DOHH2 (cell line): ENCODE measurements around the gene SRRM2.

Experiments
- H3F3A ChIP-seq: fragments of 200-600 bp; sonication (generic), shearing (Covaris generic); 2 replicates; pipeline ENCODE4 v1.6.0; 2016; ENCODE audit warnings: antibody characterized with exemption, mild to moderate bottlenecking; ENCODE audit not compliant: control insufficient read depth, insufficient read depth
- H3K27ac ChIP-seq: fragments of 200-600 bp; sonication (generic); 2 replicates; pipeline ENCODE4 v1.5.1; 2014; ENCODE audit warnings: low read depth, mild to moderate bottlenecking, low read length, moderate library complexity
- H3K27me3 ChIP-seq: fragments of 200-600 bp; sonication (generic); 2 replicates; pipeline ENCODE4 v1.6.1; 2014; ENCODE audit warnings: mild to moderate bottlenecking, low read length, mixed read lengths; ENCODE audit not compliant: control insufficient read depth
- H3K36me3 ChIP-seq: fragments of 200-600 bp; sonication (generic); 2 replicates; pipeline ENCODE4 v1.6.1; 2014; ENCODE audit warnings: mild to moderate bottlenecking, low read length, moderate library complexity, mixed read lengths; ENCODE audit not compliant: control insufficient read depth
- H3K4me1 ChIP-seq: fragments of 200-600 bp; sonication (generic); 2 replicates; pipeline ENCODE4 v1.6.1; 2014; ENCODE audit warnings: mild to moderate bottlenecking, low read length, mixed read lengths; ENCODE audit not compliant: control insufficient read depth
- H3K4me2 ChIP-seq: fragments of 200-600 bp; sonication (generic); 2 replicates; pipeline ENCODE4 v1.6.0; 2014; ENCODE audit warnings: mild to moderate bottlenecking, low read length, moderate library complexity
- H3K4me3 ChIP-seq: fragments of 200-600 bp; sonication (generic); 2 replicates; pipeline ENCODE4 v1.5.1; 2014; ENCODE audit warnings: mild to moderate bottlenecking, low read length, mixed read lengths
- H3K79me2 ChIP-seq: fragments of 200-600 bp; sonication (generic); 2 replicates; pipeline ENCODE4 v1.6.1; 2014; ENCODE audit warnings: mild to moderate bottlenecking, low read length, mixed read lengths; ENCODE audit not compliant: control insufficient read depth
- H3K9me2 ChIP-seq: fragments of 200-600 bp; sonication (generic); replicated peaks from 2 replicates; pipeline ENCODE4 v1.6.1; 2014; ENCODE audit warnings: mild to moderate bottlenecking, low read length, mixed read lengths; ENCODE audit not compliant: control insufficient read depth
- H3K9me3 ChIP-seq: fragments of 200-600 bp; sonication (generic); 2 replicates; pipeline ENCODE4 v1.6.1; 2014; ENCODE audit warnings: antibody characterized with exemption, low read length, mixed read lengths; ENCODE audit not compliant: control insufficient read depth, insufficient read depth
- H4K20me1 ChIP-seq: fragments of 200-600 bp; sonication (generic); 2 replicates; pipeline ENCODE4 v1.6.0; 2014; ENCODE audit warnings: low read depth, mild to moderate bottlenecking, antibody characterized with exemption, low read length, moderate library complexity; ENCODE audit not compliant: control insufficient read depth, insufficient read depth
- CTCF ChIP-seq: fragments of 200-600 bp; sonication (generic); IDR thresholded peaks from one replicate; pipeline ENCODE4 v1.5.1; 2014; ENCODE audit warnings: antibody characterized with exemption, mild to moderate bottlenecking, low read depth, low read length; ENCODE audit not compliant: poor library complexity, severe bottlenecking
- EZH2phosphoT487 ChIP-seq: fragments of 200-600 bp; sonication (generic); IDR thresholded peaks from 2 replicates; pipeline ENCODE4 v1.6.1; 2017; ENCODE audit warnings: borderline replicate concordance, mild to moderate bottlenecking, antibody characterized with exemption, low read length, moderate library complexity, mixed read lengths

The SRRM2 gene

GRCh38 chr16:2712546-2712945, 39.9 kb upstream of the SRRM2 start:
- peaks cover 4% of the 10 kb centered on the region; the same call in 1 of the 2 replicates for H3K27me3 ChIP-seq
- H3K9me3 ChIP-seq, result no peaks in the 10 kb centered on the region
- no peaks in the 10 kb centered on the region for H3K79me2 ChIP-seq
- peaks cover 3% of the 10 kb centered on the region; the same call in 1 of the 2 replicates for H3K36me3 ChIP-seq
- H3K4me3 ChIP-seq, result no peak overlapping the region
- peaks cover 4% of the 10 kb centered on the region for H3K4me1 ChIP-seq
- H3F3A ChIP-seq, result no peaks in the 10 kb centered on the region
- TF ChIP-seq EZH2phosphoT487, result no peak
- TF ChIP-seq CTCF, result no peak
- no peaks in the 10 kb centered on the region for H3K9me2 ChIP-seq
- no peak overlapping the region for H3K4me2 ChIP-seq
- no peak overlapping the region for H3K27ac ChIP-seq
- no peaks in the 10 kb centered on the region; the same call in 1 of the 2 replicates for H4K20me1 ChIP-seq

GRCh38 chr16:2713523-2713922, 38.9 kb upstream of the SRRM2 start:
- no peak overlapping the region for H3K4me3 ChIP-seq
- no peaks in the 10 kb centered on the region for H3K9me2 ChIP-seq
- peaks cover 4% of the 10 kb centered on the region; the same call in 1 of the 2 replicates for H3K27me3 ChIP-seq
- peaks cover 4% of the 10 kb centered on the region for H3K4me1 ChIP-seq
- H3K9me3 ChIP-seq, result no peaks in the 10 kb centered on the region
- H3F3A ChIP-seq, result no peaks in the 10 kb centered on the region
- H4K20me1 ChIP-seq, result no peaks in the 10 kb centered on the region; the same call in 1 of the 2 replicates
- TF ChIP-seq EZH2phosphoT487 (no peak), CTCF (no peak)
- no peaks in the 10 kb centered on the region for H3K79me2 ChIP-seq
- no peak overlapping the region for H3K27ac ChIP-seq
- H3K4me2 ChIP-seq, result no peak overlapping the region
- H3K36me3 ChIP-seq, result no peaks in the 10 kb centered on the region

- no peaks in the 10 kb centered on the region for H3K36me3 ChIP-seq
- H4K20me1 ChIP-seq, result no peaks in the 10 kb centered on the region; the same call in 1 of the 2 replicates
- no peaks in the 10 kb centered on the region for H3K79me2 ChIP-seq
- no peak overlapping the region for H3K4me2 ChIP-seq
- H3K4me3 ChIP-seq, result no peak overlapping the region
- no peak overlapping the region for H3K27ac ChIP-seq
- no peaks in the 10 kb centered on the region; the same call in 1 of the 2 replicates for H3F3A ChIP-seq
- peaks cover 4% of the 10 kb centered on the region; the same call in 1 of the 2 replicates for H3K27me3 ChIP-seq
- H3K9me2 ChIP-seq, result no peaks in the 10 kb centered on the region
- H3K9me3 ChIP-seq, result no peaks in the 10 kb centered on the region
- TF ChIP-seq EZH2phosphoT487, result no peak
- no peak for TF ChIP-seq CTCF
- H3K4me1 ChIP-seq, result peaks cover 4% of the 10 kb centered on the region
These were observed 38.3 kb upstream of the SRRM2 start for GRCh38 chr16:2713985-2714774.
